ENCODE measurements around the gene PPP1R3E. TPM values are rescaled to one million over a fixed set of nuclear protein-coding genes. Genes with fewer than 3 reads are reported as not detected.

The PPP1R3E gene
- total RNA-seq, 1 experiment from 2014 or later = 10.9 TPM

DNA sequence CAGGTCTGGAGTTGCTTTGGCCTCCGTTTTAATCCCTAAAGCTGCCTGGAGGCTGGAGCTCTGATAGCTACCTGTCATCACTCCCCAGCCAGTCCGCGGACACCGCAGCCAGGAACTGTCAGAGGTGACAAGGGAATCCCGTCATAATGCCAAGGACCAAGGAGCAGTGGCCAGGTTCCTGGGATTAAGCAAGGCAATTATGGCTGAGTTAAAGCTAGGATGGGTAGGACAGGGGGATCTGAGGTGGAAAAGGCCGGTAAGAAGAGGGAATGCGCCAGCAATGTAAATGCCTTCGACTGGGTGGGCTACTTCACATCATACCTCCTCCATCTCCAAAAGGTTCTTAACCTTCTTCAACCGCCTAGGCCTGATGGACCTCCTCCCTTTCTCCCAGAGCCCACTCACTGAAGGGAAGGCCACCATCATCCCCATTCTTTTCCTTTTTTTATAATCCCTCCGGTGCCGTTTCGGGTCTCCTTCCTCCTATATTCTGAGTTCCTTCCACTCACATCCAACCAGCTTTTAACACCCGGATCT is 1.9 kb downstream of the PPP1R3E start:
- peak overlapping the region; percentile 72 for H3K27ac ChIP-seq (ENCODE audit: low read depth, low read length, poor library complexity, severe bottlenecking)
- no peak for DNase-seq (ENCODE audit: low spot score)
- POLR2A ChIA-PET (ENCODE audit: low non-redundant PET) = interaction anchor here (0.5 kb wide), 1 partner anchor 220 kb away, joined by 3 read pairs; no protein-coding TSS in a partner anchor
- peak overlapping the region; percentile 65 for H3K4me3 ChIP-seq (ENCODE audit: low read depth, low read length, poor library complexity, severe bottlenecking)
- intact Hi-C loops (cut with micrococcal nuclease; ENCODE audit: unreplicated experiment) = no loop called here
- TF ChIP-seq, protein P1, sequence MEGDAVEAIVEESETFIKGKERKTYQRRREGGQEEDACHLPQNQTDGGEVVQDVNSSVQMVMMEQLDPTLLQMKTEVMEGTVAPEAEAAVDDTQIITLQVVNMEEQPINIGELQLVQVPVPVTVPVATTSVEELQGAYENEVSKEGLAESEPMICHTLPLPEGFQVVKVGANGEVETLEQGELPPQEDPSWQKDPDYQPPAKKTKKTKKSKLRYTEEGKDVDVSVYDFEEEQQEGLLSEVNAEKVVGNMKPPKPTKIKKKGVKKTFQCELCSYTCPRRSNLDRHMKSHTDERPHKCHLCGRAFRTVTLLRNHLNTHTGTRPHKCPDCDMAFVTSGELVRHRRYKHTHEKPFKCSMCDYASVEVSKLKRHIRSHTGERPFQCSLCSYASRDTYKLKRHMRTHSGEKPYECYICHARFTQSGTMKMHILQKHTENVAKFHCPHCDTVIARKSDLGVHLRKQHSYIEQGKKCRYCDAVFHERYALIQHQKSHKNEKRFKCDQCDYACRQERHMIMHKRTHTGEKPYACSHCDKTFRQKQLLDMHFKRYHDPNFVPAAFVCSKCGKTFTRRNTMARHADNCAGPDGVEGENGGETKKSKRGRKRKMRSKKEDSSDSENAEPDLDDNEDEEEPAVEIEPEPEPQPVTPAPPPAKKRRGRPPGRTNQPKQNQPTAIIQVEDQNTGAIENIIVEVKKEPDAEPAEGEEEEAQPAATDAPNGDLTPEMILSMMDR (conservative IDR thresholded peaks at IDR 0.05; ENCODE audit: low read depth, low read length) = no peak
- no peak for TF ChIP-seq EZH2 (IDR thresholded peaks at IDR 0.05; ENCODE audit: borderline replicate concordance, low read depth, low read length, poor library complexity, severe bottlenecking)
- no peaks in the 10 kb centered on the region for H3K9me3 ChIP-seq (ENCODE audit: low read depth, low read length, poor library complexity, severe bottlenecking)
- peaks cover 3% of the 10 kb centered on the region for H3K36me3 ChIP-seq (ENCODE audit: insufficient read depth, low read length, poor library complexity, severe bottlenecking)
- CTCF ChIA-PET = interaction anchor here (0.8 to 1.0 kb wide), 4 partner anchors 16 to 232 kb away, joined by 3 to 7 read pairs (median 4); partner anchors contain the start of gene PABPN1
- no peaks in the 10 kb centered on the region for H3K27me3 ChIP-seq (replicated peaks; ENCODE audit: insufficient read depth, low read depth, low read length, poor library complexity)
- H3K4me1 ChIP-seq (ENCODE audit: insufficient read depth, low read length, poor library complexity, severe bottlenecking) = peaks cover 24% of the 10 kb centered on the region
- BruUV-seq (replicated peaks) = TSS peak; percentile 70

DNA sequence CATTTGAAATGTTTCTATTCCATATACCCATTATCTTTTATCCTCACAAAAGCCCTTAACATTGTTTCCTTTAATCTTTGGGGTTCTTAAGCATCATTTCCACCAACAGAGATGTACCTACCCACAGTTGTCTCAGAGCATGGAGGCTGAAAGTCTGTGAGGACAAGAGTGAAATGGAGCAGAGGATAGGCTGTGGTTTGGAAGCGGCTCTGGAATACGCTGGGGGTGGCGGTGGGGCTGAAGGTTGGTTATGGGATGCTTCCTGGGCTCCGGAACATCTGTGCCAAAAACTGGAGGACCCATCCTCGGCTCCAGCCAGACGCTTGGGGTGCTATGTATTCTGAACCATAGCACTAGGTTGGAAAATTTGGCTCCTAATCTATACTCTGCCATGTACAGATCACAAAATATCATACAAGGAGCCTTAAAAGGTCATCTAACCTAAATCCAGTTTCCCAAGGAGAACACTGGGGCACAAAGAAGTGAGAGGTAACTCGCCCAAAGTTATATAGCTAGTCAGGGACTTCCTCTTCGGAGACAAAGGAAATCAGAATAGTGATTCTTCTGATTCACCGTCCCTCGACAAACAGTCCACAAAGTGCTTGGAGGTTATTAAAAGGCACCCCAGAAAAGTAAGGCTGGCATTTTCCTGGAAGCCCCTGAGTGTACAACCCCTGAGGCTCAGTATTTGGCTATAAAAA is 2.5 kb downstream of the PPP1R3E start:
- intact Hi-C loops (cut with micrococcal nuclease; ENCODE audit: unreplicated experiment) = loop anchor here (2.0 to 10.0 kb wide), 2 partner anchors 35 to 175 kb away; no protein-coding TSS in a partner anchor
- Histone ChIP-seq H3K27ac (ENCODE audit: low read depth, low read length, poor library complexity, severe bottlenecking) (peak overlapping the region; percentile 72), H3K4me3 (ENCODE audit: low read depth, low read length, poor library complexity, severe bottlenecking) (peak overlapping the region; percentile 65), H3K9me3 (ENCODE audit: low read depth, low read length, poor library complexity, severe bottlenecking) (no peaks in the 10 kb centered on the region), H3K36me3 (ENCODE audit: insufficient read depth, low read length, poor library complexity, severe bottlenecking) (peaks cover 3% of the 10 kb centered on the region), H3K4me1 (ENCODE audit: insufficient read depth, low read length, poor library complexity, severe bottlenecking) (peaks cover 24% of the 10 kb centered on the region), H3K27me3 (replicated peaks; ENCODE audit: insufficient read depth, low read depth, low read length, poor library complexity) (no peaks in the 10 kb centered on the region)
- CTCF ChIA-PET = interaction anchor here (0.6 to 1.0 kb wide), 4 partner anchors 14 to 881 kb away, joined by 3 to 6 read pairs (median 4); no protein-coding TSS in a partner anchor
- no peak for DNase-seq (ENCODE audit: low spot score)
- POLR2A ChIA-PET (ENCODE audit: low non-redundant PET) = interaction anchor here (0.5 kb wide), 1 partner anchor 219 kb away, joined by 3 read pairs; no protein-coding TSS in a partner anchor
- no TSS peak for BruUV-seq (replicated peaks)
- TF ChIP-seq EZH2 (IDR thresholded peaks at IDR 0.05; ENCODE audit: borderline replicate concordance, low read depth, low read length, poor library complexity, severe bottlenecking) = no peak
- TF ChIP-seq, protein P1 (conservative IDR thresholded peaks at IDR 0.05; ENCODE audit: low read depth, low read length) = no peak

DNA sequence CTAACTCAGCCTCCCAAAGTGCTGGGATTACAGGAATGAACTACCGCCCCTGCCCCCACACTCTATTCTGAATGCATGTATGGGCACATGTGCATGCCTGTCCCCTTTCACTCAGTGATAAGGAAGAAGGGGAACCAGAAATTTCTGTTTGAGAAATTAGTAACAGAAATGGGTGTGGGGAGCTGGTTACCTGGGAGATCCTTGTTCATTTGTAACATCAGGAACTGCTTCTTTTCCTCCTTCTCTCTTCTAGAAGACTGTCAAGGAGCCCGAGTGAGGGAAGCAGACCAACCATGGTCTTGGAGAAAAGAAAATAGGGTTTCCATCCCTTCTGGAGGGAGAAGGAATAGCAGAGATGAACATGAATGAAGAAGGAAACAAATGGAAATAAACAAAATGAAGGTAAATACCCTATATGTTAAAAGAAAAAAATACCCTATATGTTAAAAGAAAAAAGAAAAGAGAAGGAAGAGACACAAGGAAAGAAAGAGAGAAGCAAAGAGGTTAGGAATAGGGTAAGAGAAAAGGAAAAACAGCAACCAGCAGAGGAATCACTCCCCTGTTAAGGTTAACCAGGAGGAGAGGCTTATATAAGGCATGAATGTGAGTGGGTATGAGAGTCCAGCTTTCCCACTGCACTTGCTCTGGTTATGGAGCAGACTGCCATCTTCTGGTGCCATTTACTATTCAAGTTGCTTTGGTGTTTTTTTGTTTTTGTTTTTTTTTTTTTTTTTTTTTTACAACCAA is 3.3 kb downstream of the PPP1R3E start:
- Histone ChIP-seq H3K9me3 (ENCODE audit: low read depth, low read length, poor library complexity, severe bottlenecking) (no peaks in the 10 kb centered on the region), H3K36me3 (ENCODE audit: insufficient read depth, low read length, poor library complexity, severe bottlenecking) (peaks cover 3% of the 10 kb centered on the region), H3K4me3 (ENCODE audit: low read depth, low read length, poor library complexity, severe bottlenecking) (no peak overlapping the region), H3K4me1 (ENCODE audit: insufficient read depth, low read length, poor library complexity, severe bottlenecking) (peaks cover 27% of the 10 kb centered on the region), H3K27me3 (replicated peaks; ENCODE audit: insufficient read depth, low read depth, low read length, poor library complexity) (no peaks in the 10 kb centered on the region), H3K27ac (ENCODE audit: low read depth, low read length, poor library complexity, severe bottlenecking) (no peak overlapping the region)
- CTCF ChIA-PET = interaction anchor here (0.5 to 0.8 kb wide), 4 partner anchors 13 to 882 kb away, joined by 3 to 6 read pairs (median 5); no protein-coding TSS in a partner anchor
- no TSS peak for BruUV-seq (replicated peaks)
- intact Hi-C loops (cut with micrococcal nuclease; ENCODE audit: unreplicated experiment) = loop anchor here (2.0 to 10.0 kb wide), 2 partner anchors 35 to 175 kb away; no protein-coding TSS in a partner anchor
- DNase-seq (ENCODE audit: low spot score) = peak; percentile 71
- POLR2A ChIA-PET (ENCODE audit: low non-redundant PET) = no interaction called here
- no peak for TF ChIP-seq EZH2 (IDR thresholded peaks at IDR 0.05; ENCODE audit: borderline replicate concordance, low read depth, low read length, poor library complexity, severe bottlenecking)
- TF ChIP-seq, protein P1 (conservative IDR thresholded peaks at IDR 0.05; ENCODE audit: low read depth, low read length) = peak; percentile 55
